GM12875 (cell line): ENCODE results near the gene SOX5.

Experiments used
- H3K4me3 ChIP-seq: one replicate; pipeline ENCODE4 v1.5.1; 2011; ENCODE audit warnings: low read depth, low read length, control low read depth
- CTCF ChIP-seq: IDR thresholded peaks from 2 replicates; pipeline ENCODE4 v1.5.1; 2011; ENCODE audit warnings: low read depth, mild to moderate bottlenecking, control low read depth, inconsistent platforms, low read length, moderate library complexity, borderline replicate concordance; ENCODE audit not compliant: insufficient read depth

SOX5 gene

GRCh38 chr12:23853640-23854039, 95.8 kb downstream of the SOX5 start:
- no peak for TF ChIP-seq CTCF

GRCh38 chr12:23851602-23852001, 97.9 kb downstream of the SOX5 start:
- H3K4me3 ChIP-seq = no peak overlapping the region
- no peak for TF ChIP-seq CTCF

More at GRCh38 chr12:23853640-23854039, 95.8 kb downstream of the SOX5 start:
- H3K4me3 ChIP-seq = no peak overlapping the region

GRCh38 chr12:23847857-23848256, 101.6 kb downstream of the SOX5 start:
- no peak for TF ChIP-seq CTCF
- H3K4me3 ChIP-seq = no peak overlapping the region

GRCh38 chr12:23843958-23844357, 105.5 kb downstream of the SOX5 start:
- no peak overlapping the region for H3K4me3 ChIP-seq
- no peak for TF ChIP-seq CTCF

- no peak for TF ChIP-seq CTCF
Measured at GRCh38 chr12:23834076-23834475, 115.4 kb downstream of the SOX5 start.

GRCh38 chr12:23831739-23832138, 117.7 kb downstream of the SOX5 start:
- no peak overlapping the region for H3K4me3 ChIP-seq
- no peak for TF ChIP-seq CTCF

More at GRCh38 chr12:23834076-23834475, 115.4 kb downstream of the SOX5 start:
- H3K4me3 ChIP-seq = no peak overlapping the region

GRCh38 chr12:23830210-23830609, 119.3 kb downstream of the SOX5 start:
- H3K4me3 ChIP-seq = no peak overlapping the region
- TF ChIP-seq CTCF = no peak
